OCI-LY3 (cell line): ENCODE measurements around the gene HS1BP3.

ENCODE experiments used
- CTCF ChIP-seq: fragments of 200-600, 300-600 bp; sonication (generic); IDR thresholded peaks from 2 replicates; pipeline ENCODE4 v1.5.1; 2014; ENCODE audit warnings: antibody characterized with exemption, low read length, low read depth
- EZH2phosphoT487 ChIP-seq: fragments of 200-600 bp; shearing (Covaris generic); IDR thresholded peaks from 2 replicates; pipeline ENCODE4 v1.6.1; 2018; ENCODE audit warnings: antibody characterized with exemption, mixed run types, low read depth

DNA sequence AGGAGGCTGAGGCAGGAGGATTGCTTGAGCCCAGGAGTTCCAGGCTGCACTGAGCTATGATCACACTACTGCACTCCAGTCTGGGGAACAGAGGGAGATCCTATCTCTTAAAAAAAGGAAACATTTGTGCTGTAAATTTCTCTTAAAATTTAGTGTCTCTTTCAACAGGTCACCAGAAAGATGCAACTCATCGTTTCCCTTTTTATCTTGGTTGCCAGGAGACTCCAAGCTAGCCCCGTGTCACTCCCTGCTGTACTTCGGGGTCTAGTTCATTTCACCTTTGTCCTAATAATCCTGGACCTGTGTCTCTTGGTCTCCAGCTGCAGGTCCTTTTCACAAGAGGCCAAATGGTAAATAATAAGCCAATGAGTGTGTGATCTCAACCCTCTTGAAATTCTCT, 7.1 kb downstream of the HS1BP3 start:
- TF ChIP-seq CTCF, result no peak
- no peak for TF ChIP-seq EZH2phosphoT487
